Immature natural killer cell (primary cell): ENCODE measurements around the gene IL12A. TPM values are rescaled to one million over a fixed set of nuclear protein-coding genes. Genes with fewer than 3 reads are reported as not detected.

Experiments
- DNase-seq, 3 donors: peaks; one replicate each; pipeline ENCODE4 v3.0.0; 2022; ENCODE audit warnings: mixed read lengths in 1 of 3
- H3K27ac Mint-ChIP-seq, 6 donors: one replicate each; pipeline ENCODE4 v1.8.0; 2020; ENCODE audit warnings: mixed read lengths in 6 of 6, mild to moderate bottlenecking in 5 of 6, inconsistent platforms in 4 of 6, moderate library complexity in 3 of 6
- H3K27me3 Mint-ChIP-seq, 3 donors: one replicate each; pipeline ENCODE4 v1.8.0; 2020 to 2021; ENCODE audit warnings: low read depth in 3 of 3, mild to moderate bottlenecking in 3 of 3, mixed read lengths in 3 of 3, moderate library complexity in 3 of 3, inconsistent platforms in 1 of 3
- H3K36me3 Mint-ChIP-seq, 3 donors: one replicate each; pipeline ENCODE4 v1.8.0; 2020; ENCODE audit warnings: mixed read lengths in 3 of 3, inconsistent platforms in 2 of 3, mild to moderate bottlenecking in 2 of 3
- H3K4me1 Mint-ChIP-seq, 2 donors: one replicate each; pipeline ENCODE4 v1.8.0; 2020; ENCODE audit warnings: inconsistent platforms in 2 of 2, mild to moderate bottlenecking in 2 of 2, mixed read lengths in 2 of 2, moderate library complexity in 1 of 2
- H3K4me3 Mint-ChIP-seq, 5 donors: one replicate each; pipeline ENCODE4 v1.8.0; 2020; ENCODE audit warnings: mild to moderate bottlenecking in 5 of 5, mixed read lengths in 5 of 5, inconsistent platforms in 3 of 5, moderate library complexity in 3 of 5
- H3K9me3 Mint-ChIP-seq, 6 donors: one replicate each; pipeline ENCODE4 v1.8.0; 2020; ENCODE audit warnings: mild to moderate bottlenecking in 6 of 6, mixed read lengths in 6 of 6, inconsistent platforms in 4 of 6, moderate library complexity in 3 of 6
- polyA plus RNA-seq, 3 donors: library from polyadenylated mRNA; unstranded; fragments of 300-500 nt; fragmentation: Illumina TruSeq; gene quantifications; one replicate each; pipeline ENCODE4 v1.2.3, GENCODE V29; 2021

The IL12A gene
- polyA plus RNA-seq, 3 donors from 2014 or later, result 0.12 to 0.27 TPM; not detected in 1

DNA sequence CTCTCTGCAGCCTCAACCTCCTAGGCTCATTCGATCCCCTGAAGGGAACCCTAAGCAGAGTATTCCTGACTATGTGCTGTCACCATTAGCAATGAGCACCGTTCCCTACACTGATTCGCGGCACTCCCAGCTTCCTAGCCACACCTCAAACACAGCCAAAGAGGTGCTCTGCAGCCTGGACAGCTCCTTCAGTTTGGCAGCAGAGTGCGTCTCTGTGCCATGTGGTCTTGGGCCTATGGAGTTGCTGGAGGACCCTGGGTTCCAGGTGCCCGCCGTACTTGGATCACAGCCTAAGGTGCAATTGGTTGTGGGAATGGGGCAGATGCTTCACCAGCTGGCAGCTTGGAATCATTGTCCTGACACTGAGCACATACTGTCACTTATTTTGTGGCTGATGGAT lies 17.3 kb upstream of the IL12A start:
- Mint-ChIP-seq H3K4me3 (no peak overlapping the region), H3K4me1 (no peaks in the 10 kb centered on the region), H3K27ac (no peak overlapping the region), H3K27me3 (peaks cover 0 to 15% (median 5%) of the 10 kb centered on the region in 3 donors), H3K9me3 (peaks cover 0 to 2% (median 0%) of the 10 kb centered on the region in 6 donors), H3K36me3 (no peaks in the 10 kb centered on the region)
- no peak for DNase-seq

GRCh38 chr3:159977295-159977694 lies 11.3 kb upstream of the IL12A start:
- no peak for DNase-seq
- Mint-ChIP-seq H3K9me3 (no peaks in the 10 kb centered on the region), H3K4me1 (no peaks in the 10 kb centered on the region)

GRCh38 chr3:159978353-159978752 lies 10.3 kb upstream of the IL12A start:
- no peak for DNase-seq
- no peak overlapping the region for H3K4me3 Mint-ChIP-seq
- no peaks in the 10 kb centered on the region for H3K4me1 Mint-ChIP-seq
- H3K27ac Mint-ChIP-seq, result no peak overlapping the region
- H3K36me3 Mint-ChIP-seq, result no peaks in the 10 kb centered on the region
- peaks cover 3 to 14% (median 4%) of the 10 kb centered on the region in 3 donors for H3K27me3 Mint-ChIP-seq
- no peaks in the 10 kb centered on the region for H3K9me3 Mint-ChIP-seq

More at GRCh38 chr3:159977295-159977694, 11.3 kb upstream of the IL12A start:
- H3K27ac Mint-ChIP-seq, result no peak overlapping the region
- no peak overlapping the region for H3K4me3 Mint-ChIP-seq
- no peaks in the 10 kb centered on the region for H3K36me3 Mint-ChIP-seq
- peaks cover 3 to 14% (median 4%) of the 10 kb centered on the region in 3 donors for H3K27me3 Mint-ChIP-seq

- peaks cover 3 to 14% (median 4%) of the 10 kb centered on the region in 3 donors for H3K27me3 Mint-ChIP-seq
- DNase-seq, result no peak
- H3K36me3 Mint-ChIP-seq, result no peaks in the 10 kb centered on the region
- no peaks in the 10 kb centered on the region for H3K9me3 Mint-ChIP-seq
- H3K27ac Mint-ChIP-seq, result no peak overlapping the region
- no peak overlapping the region for H3K4me3 Mint-ChIP-seq
- no peaks in the 10 kb centered on the region for H3K4me1 Mint-ChIP-seq
Measured at GRCh38 chr3:159978918-159979703, 9.5 kb upstream of the IL12A start.

GRCh38 chr3:159982442-159982974 lies 6.1 kb upstream of the IL12A start:
- Mint-ChIP-seq H3K36me3 (no peaks in the 10 kb centered on the region), H3K4me1 (peaks cover 3 to 5% of the 10 kb centered on the region in 2 donors), H3K27me3 (peaks cover 5 to 11% (median 10%) of the 10 kb centered on the region in 3 donors), H3K27ac (no peak overlapping the region), H3K9me3 (no peaks in the 10 kb centered on the region), H3K4me3 (no peak overlapping the region)
- no peak for DNase-seq

- DNase-seq, result no peak
- Mint-ChIP-seq H3K27ac (no peak overlapping the region), H3K4me3 (peak overlapping the region; percentile 46 to 91 (median 86)), H3K9me3 (no peaks in the 10 kb centered on the region), H3K4me1 (peaks cover 20 to 30% of the 10 kb centered on the region in 2 donors), H3K27me3 (peaks cover 0 to 7% (median 5%) of the 10 kb centered on the region in 3 donors), H3K36me3 (no peaks in the 10 kb centered on the region)
Measured at GRCh38 chr3:159987291-159987711, 1.3 kb upstream of the IL12A start.

- peaks cover 20 to 30% of the 10 kb centered on the region in 2 donors for H3K4me1 Mint-ChIP-seq
- no peaks in the 10 kb centered on the region for H3K9me3 Mint-ChIP-seq
- H3K36me3 Mint-ChIP-seq, result no peaks in the 10 kb centered on the region
- peak overlapping the region in 5 of 6 donors; percentile 4 to 71 (median 48) for H3K27ac Mint-ChIP-seq
- peaks cover 0 to 3% (median 1%) of the 10 kb centered on the region in 3 donors for H3K27me3 Mint-ChIP-seq
- no peak for DNase-seq
- peak overlapping the region; percentile 39 to 89 (median 87) for H3K4me3 Mint-ChIP-seq
Measured at GRCh38 chr3:159989973-159990846, 1.6 kb downstream of the IL12A start.

- Mint-ChIP-seq H3K36me3 (no peaks in the 10 kb centered on the region), H3K4me1 (peaks cover 20 to 30% of the 10 kb centered on the region in 2 donors), H3K27ac (peak overlapping the region in 2 of 6 donors; percentile 14 to 46), H3K4me3 (no peak overlapping the region), H3K9me3 (no peaks in the 10 kb centered on the region), H3K27me3 (peaks cover 0 to 3% (median 1%) of the 10 kb centered on the region in 3 donors)
- DNase-seq, result no peak
Measured at GRCh38 chr3:159991591-159991990, 3.0 kb downstream of the IL12A start.

DNA sequence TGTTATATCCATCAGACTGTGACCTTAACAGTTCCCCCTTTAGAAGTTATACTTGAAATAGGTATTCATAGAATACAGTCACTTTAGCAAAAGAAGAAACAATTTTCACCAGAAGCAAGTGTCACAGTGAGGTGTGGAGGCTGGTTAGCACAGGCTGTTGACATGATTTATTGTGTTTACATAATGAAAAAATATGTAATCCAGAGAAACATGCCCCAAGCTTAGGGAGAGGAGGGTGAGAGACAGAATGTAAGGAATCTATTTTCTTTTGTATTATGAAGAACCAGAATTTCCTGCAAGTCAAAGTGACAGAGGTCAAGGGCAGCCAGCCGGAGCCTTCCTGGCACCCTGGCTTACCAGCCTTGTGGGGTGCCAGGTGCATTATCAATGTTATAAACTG lies 4.0 kb downstream of the IL12A start:
- no peak overlapping the region for H3K27ac Mint-ChIP-seq
- no peaks in the 10 kb centered on the region for H3K9me3 Mint-ChIP-seq
- DNase-seq, result no peak
- H3K4me1 Mint-ChIP-seq, result peaks cover 16 to 23% of the 10 kb centered on the region in 2 donors
- H3K36me3 Mint-ChIP-seq, result peaks cover 0 to 1% (median 0%) of the 10 kb centered on the region in 3 donors
- H3K27me3 Mint-ChIP-seq, result peaks cover 0 to 1% (median 0%) of the 10 kb centered on the region in 3 donors
- H3K4me3 Mint-ChIP-seq, result no peak overlapping the region

- H3K27ac Mint-ChIP-seq, result no peak overlapping the region
- H3K9me3 Mint-ChIP-seq, result no peaks in the 10 kb centered on the region
Measured at GRCh38 chr3:159994182-159994581, 5.5 kb downstream of the IL12A start.

GRCh38 chr3:159995091-159995490 lies 6.5 kb downstream of the IL12A start:
- Mint-ChIP-seq H3K4me1 (peaks cover 2 to 7% of the 10 kb centered on the region in 2 donors), H3K27me3 (no peaks in the 10 kb centered on the region), H3K4me3 (no peak overlapping the region), H3K9me3 (no peaks in the 10 kb centered on the region), H3K27ac (no peak overlapping the region), H3K36me3 (peaks cover 0 to 4% (median 0%) of the 10 kb centered on the region in 3 donors)
- DNase-seq, result no peak

More at GRCh38 chr3:159994182-159994581, 5.5 kb downstream of the IL12A start:
- peaks cover 5 to 7% of the 10 kb centered on the region in 2 donors for H3K4me1 Mint-ChIP-seq
- DNase-seq, result no peak
- no peaks in the 10 kb centered on the region for H3K27me3 Mint-ChIP-seq
- H3K4me3 Mint-ChIP-seq, result no peak overlapping the region
- peaks cover 0 to 4% (median 0%) of the 10 kb centered on the region in 3 donors for H3K36me3 Mint-ChIP-seq

DNA sequence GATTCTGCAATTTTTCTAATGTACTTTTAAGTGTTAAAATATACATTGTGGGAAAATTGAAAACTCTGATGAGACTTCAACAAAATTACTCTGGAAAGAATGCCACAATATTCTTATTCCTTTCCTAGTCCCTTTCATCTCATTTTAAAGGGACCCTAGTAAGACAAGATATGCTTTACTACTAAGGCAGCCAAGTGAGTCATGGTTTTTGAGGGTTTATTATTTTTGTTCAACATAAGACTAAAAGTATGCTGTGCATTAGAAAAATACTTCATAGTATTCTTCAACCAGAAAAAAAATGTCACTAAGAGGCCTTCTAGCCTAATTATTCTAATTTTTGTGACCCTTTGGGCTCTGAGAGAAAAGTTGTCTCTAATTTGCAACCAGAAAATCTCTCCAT lies 7.4 kb downstream of the IL12A start:
- no peak for DNase-seq
- Mint-ChIP-seq H3K27me3 (no peaks in the 10 kb centered on the region), H3K27ac (no peak overlapping the region), H3K9me3 (no peaks in the 10 kb centered on the region), H3K36me3 (peaks cover 0 to 4% (median 0%) of the 10 kb centered on the region in 3 donors), H3K4me3 (no peak overlapping the region), H3K4me1 (peaks cover 0 to under 1% of the 10 kb centered on the region in 2 donors)

DNA sequence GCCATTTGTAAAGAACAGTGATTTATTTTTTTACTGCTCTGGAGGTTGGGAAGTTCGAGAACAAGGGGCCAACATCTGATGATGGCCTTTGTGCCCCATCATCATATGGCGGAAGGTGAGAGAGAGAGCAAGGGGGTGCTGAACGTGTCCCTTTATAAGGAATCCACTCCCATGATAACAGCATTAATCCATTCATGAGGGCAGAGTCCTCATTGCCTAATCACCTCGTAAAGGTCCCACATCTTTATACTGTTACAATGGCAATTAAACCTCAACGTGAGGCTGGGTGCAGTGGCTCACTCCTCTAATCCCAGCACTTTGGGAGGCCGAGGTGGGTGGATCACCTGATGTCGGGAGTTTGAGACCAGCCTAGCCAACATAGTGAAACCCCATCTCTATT lies 8.3 kb downstream of the IL12A start:
- H3K36me3 Mint-ChIP-seq, result peaks cover 0 to 4% (median 0%) of the 10 kb centered on the region in 3 donors
- H3K4me3 Mint-ChIP-seq, result no peak overlapping the region
- H3K9me3 Mint-ChIP-seq, result no peaks in the 10 kb centered on the region
- no peak for DNase-seq
- H3K4me1 Mint-ChIP-seq, result no peaks in the 10 kb centered on the region
- H3K27ac Mint-ChIP-seq, result no peak overlapping the region
- H3K27me3 Mint-ChIP-seq, result no peaks in the 10 kb centered on the region
